Heart right ventricle (tissue), 16 donors: Measurements from ENCODE around the gene NBEA. TPM values are rescaled to one million over a fixed set of nuclear protein-coding genes. Genes with fewer than 3 reads are reported as not detected.

Experiments
- ATAC-seq, 8 donors: fragments of 200-7000 bp; cut with Tn5 transposase; one replicate each; pipeline ENCODE4 v1.9.1; 2020; ENCODE audit warnings: mild to moderate bottlenecking in 8 of 8, moderate library complexity in 8 of 8, moderate number of reproducible peaks in 1 of 8
- DNase-seq, 2 donors: peaks; one replicate each; pipeline ENCODE4 v3.0.0-alpha.2; 2020
- H3K27ac ChIP-seq, 10 donors: fragments of 200-600 bp; sonication (generic) in 2 of 10; one replicate each; pipeline versions ENCODE4 v1.5.0 to v1.8.0; 2020 to 2022; ENCODE audit warnings: mild to moderate bottlenecking in 3 of 10
- H3K27me3 ChIP-seq, 7 donors: fragments of 200-600 bp; one replicate each; pipeline ENCODE4 v1.8.0; 2021 to 2022; ENCODE audit warnings: mild to moderate bottlenecking in 2 of 7
- H3K36me3 ChIP-seq, 9 donors: fragments of 200-600 bp; sonication (generic) in 1 of 9; one replicate each; pipeline versions ENCODE4 v1.5.0 to v1.8.0; 2020 to 2022; ENCODE audit warnings: mild to moderate bottlenecking in 2 of 9
- H3K4me1 ChIP-seq, 9 donors: fragments of 200-600 bp; sonication (generic) in 1 of 9; one replicate each; pipeline versions ENCODE4 v1.5.0 to v1.8.0; 2020 to 2022; ENCODE audit warnings: mild to moderate bottlenecking in 4 of 9
- H3K4me3 ChIP-seq, 10 donors: fragments of 200-600 bp; sonication (generic) in 2 of 10; one replicate each; pipeline versions ENCODE4 v1.5.0 to v1.8.0; 2020 to 2022; ENCODE audit warnings: mild to moderate bottlenecking in 7 of 10, moderate library complexity in 2 of 10
- H3K9me3 ChIP-seq, 11 donors: fragments of 200-600 bp in 10 of 11; sonication (generic) in 2 of 11; one replicate each; pipeline versions ENCODE4 v1.5.0 to v1.8.0; 2013 to 2022; ENCODE audit warnings: mild to moderate bottlenecking in 2 of 11, control low read depth in 1 of 11, moderate library complexity in 1 of 11
- CTCF ChIP-seq, 9 donors: fragments of 200-600 bp; sonication (generic) in 2 of 9; IDR thresholded peaks; one replicate each; pipeline versions ENCODE4 v1.5.0 to v1.8.0; 2021 to 2022; ENCODE audit warnings: antibody characterized with exemption in 9 of 9, mild to moderate bottlenecking in 5 of 9, moderate library complexity in 1 of 9
- WGBS, 2 donors: extraction: QIAGEN DNeasy Blood & Tissue Kit; methylation state at CpG; one replicate each; pipeline ENCODE4 v1.1.7; 2013; ENCODE audit warnings: inconsistent platforms in 1 of 2; 5-methylcytosine and 5-hydroxymethylcytosine counted together
- intact Hi-C, 10 donors: fragments of 100-400 bp; cut with DNase I; formaldehyde crosslinking; loops; one replicate each; pipeline versions ENCODE4 v1.11.1 to v1.14.2; 2022
- polyA plus RNA-seq, 2 donors: library from polyadenylated mRNA; stranded (reverse); fragments of 200-250 nt; gene quantifications; one replicate each; pipeline ENCODE4 v1.2.3, GENCODE V29; 2013
- total RNA-seq, 10 donors: library from RNA; stranded (reverse); fragmentation: NEBNext Ultra II Directional in 3 of 10; extraction: Animal tissue kit (Norgen Biotek cat#: 25700) in 3 of 10; gene quantifications; one replicate each; pipeline versions ENCODE4 v1.2.1 to v1.2.4, GENCODE V29; 2021 to 2023
- donor health status: Arrhythmogenic right ventricular cardiomyopathy.
- donor health status: ischemic (EF 13 %, LVEDD 7.1; RV severe dilation, severe dysfunction).
- donor health status: healthy with polysubstance abuse.
- donor health status: DM: no; HTN: yes; CAD: no.
- donor health status: DM: no; HTN: no; CAD: no.
- donor health status: ischemic (EF 25% LVEDD 6.9; RV normal size, moderate dysfunction).
- donor health status: ischemic (EF 25% LVEDD 5.7; RV mildly dilated, moderate dysfunction).
- donor health status: healthy.
- donor health status: DM: yes; HTN: yes; CAD: no.
- donor health status: Ischemic cardiomyopathy.
- donor health status: ischemic (EF 35%, LVEDD 5.7; RV mildly dilated, moderate dysfunction).
- donor health status: nonischemic (EF 11% LVEDD 7.7; RV severe dilation, severe dysfunction).
- donor health status: DM: yes; HTN: yes; CAD: no.
- donor health status: PGD.
- donor health status: ischemic (EF 29% LVEDD 5.4; RV normal size, mild dysfunction).
- donor health status: nonischemic (EF 23%, LVEDD 6.1; RV moderate dilation, normal function).

Gene NBEA
- total and polyA plus RNA-seq, 12 donors: 4.3 to 30.6 (median 24.5) TPM

GRCh38 chr13:34942732-34943435 is 814 bp downstream of the NBEA start:
- peak in 7 of 8 donors; percentile 69 to 81 (median 76) for ATAC-seq
- H3K4me3 ChIP-seq: peak overlapping the region; percentile 79 to 96 (median 86)
- peak; percentile 21 to 26 for DNase-seq
- H3K27me3 ChIP-seq: peaks cover 0 to 23% (median 0%) of the 10 kb centered on the region in 7 donors
- H3K27ac ChIP-seq: peak overlapping the region; percentile 54 to 85 (median 78)
- peaks cover 0 to 34% (median 25%) of the 10 kb centered on the region in 9 donors for H3K4me1 ChIP-seq
- TF ChIP-seq CTCF (IDR thresholded peaks at IDR 0.05): peak in 2 of 9 donors; percentile 10 to 11
- intact Hi-C loops: loop anchor here in 5 of 10 donors (5.0 to 10.0 kb wide), 5 partner anchors 61 to 598 kb away; no protein-coding TSS in a partner anchor
- 1 to 2% methylated on average over 52 to 62 of the region's 62 CpGs for WGBS, 2 donors
- H3K9me3 ChIP-seq: no peaks in the 10 kb centered on the region
- H3K36me3 ChIP-seq: no peaks in the 10 kb centered on the region

DNA sequence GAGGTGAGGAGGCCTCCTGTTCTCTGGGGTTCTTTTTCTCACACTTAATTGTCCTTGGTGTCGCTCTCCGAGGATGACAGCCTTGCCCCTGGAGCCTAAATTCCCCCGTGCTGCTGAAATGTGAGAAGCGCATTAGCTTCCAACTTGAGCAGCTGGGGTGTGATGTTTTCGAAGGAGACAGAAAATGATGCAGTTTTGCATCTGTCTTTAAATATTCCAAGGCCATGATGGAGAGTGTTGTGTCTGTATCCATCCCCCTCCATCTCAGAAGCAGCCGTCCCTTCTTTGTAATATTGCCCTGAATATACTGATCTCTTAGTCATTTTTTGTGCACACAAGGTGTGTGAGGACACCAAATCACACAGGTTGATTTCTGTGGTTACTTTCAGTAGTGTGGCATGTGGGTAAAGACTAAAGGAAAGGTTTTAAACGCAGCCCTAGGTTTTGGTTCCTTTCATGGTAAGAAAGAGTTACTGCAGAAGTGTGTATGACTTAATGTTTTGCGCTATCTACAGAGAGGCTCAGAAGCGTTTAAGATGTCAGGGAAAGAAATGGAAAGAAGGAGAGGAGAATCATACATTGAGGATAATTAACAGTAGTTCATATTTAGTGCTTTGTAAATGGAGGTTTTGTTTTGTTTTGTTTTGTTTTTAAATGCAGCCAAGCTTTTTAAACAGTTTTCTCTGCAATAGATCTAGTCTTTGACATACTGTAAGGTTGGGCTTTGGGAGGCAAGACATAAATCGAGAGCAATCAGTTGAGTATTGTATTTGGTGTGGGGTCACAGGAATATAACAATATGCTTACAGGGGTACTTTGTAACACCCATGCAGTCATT is 1.6 kb downstream of the NBEA start:
- ATAC-seq (no peak), DNase-seq (no peak)
- H3K9me3 ChIP-seq: no peaks in the 10 kb centered on the region
- intact Hi-C loops: loop anchor here in 5 of 10 donors (5.0 to 10.0 kb wide), 5 partner anchors 61 to 599 kb away; no protein-coding TSS in a partner anchor
- no peaks in the 10 kb centered on the region for H3K36me3 ChIP-seq
- peak overlapping the region in 5 of 10 donors; percentile 75 to 85 (median 82) for H3K27ac ChIP-seq
- H3K27me3 ChIP-seq: peaks cover 0 to 23% (median 0%) of the 10 kb centered on the region in 7 donors
- H3K4me1 ChIP-seq: peaks cover 0 to 34% (median 26%) of the 10 kb centered on the region in 9 donors
- H3K4me3 ChIP-seq: peak overlapping the region; percentile 79 to 96 (median 86)
- peak in 1 of 9 donors; percentile 2 for TF ChIP-seq CTCF (IDR thresholded peaks at IDR 0.05)
- WGBS, 2 donors: 18 to 27% methylated on average over 10 of the region's 10 CpGs

DNA sequence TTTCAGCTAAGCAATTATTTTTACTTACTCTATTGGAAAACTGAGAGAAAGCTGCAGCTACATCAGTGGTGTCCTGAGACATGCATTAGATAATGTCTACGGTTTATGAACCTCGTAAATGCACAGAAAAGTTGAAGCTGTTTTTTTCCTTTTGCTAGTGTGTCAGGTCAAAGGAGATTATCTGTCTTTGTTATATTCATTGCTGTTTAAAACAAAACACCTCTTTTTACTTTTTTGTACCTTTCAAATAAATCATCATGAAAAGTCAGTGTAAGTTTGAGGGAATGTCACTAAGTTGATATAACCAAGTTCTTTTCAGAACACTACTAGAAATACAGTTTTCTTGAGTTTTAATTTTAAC is 2.2 kb downstream of the NBEA start:
- Histone ChIP-seq H3K9me3 (no peaks in the 10 kb centered on the region), H3K4me1 (peaks cover 0 to 37% (median 26%) of the 10 kb centered on the region in 9 donors), H3K27me3 (peaks cover 0 to 23% (median 0%) of the 10 kb centered on the region in 7 donors), H3K27ac (no peak overlapping the region), H3K36me3 (no peaks in the 10 kb centered on the region), H3K4me3 (peak overlapping the region in 7 of 10 donors; percentile 80 to 96 (median 84))
- DNase-seq (no peak), ATAC-seq (no peak)
- no peak for TF ChIP-seq CTCF (IDR thresholded peaks at IDR 0.05)
- WGBS, 2 donors: 84 to 85% methylated on average over 2 of the region's 2 CpGs
- intact Hi-C loops: loop anchor here in 5 of 10 donors (5.0 to 10.0 kb wide), 5 partner anchors 62 to 599 kb away; no protein-coding TSS in a partner anchor

DNA sequence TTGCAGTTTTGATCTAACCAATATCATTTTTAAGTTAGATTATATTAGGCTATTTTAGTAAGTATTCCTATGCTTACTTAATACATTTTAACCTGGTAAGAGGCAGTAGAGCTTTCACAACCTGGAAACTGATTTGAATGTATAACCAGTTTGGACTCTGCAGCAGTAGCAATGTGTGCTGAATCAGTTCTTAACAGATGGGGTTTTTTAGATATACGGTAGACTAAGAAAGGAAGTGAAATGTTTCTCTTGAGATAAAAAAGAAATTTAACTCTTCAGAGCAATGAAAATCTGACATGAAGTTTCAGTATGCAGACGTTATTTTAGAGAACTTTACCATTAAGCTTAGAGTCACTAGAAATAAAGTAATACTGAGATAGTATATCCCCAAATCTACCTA is 2.7 kb downstream of the NBEA start:
- Histone ChIP-seq H3K4me1 (peaks cover 0 to 37% (median 26%) of the 10 kb centered on the region in 9 donors), H3K27me3 (peaks cover 0 to 23% (median 0%) of the 10 kb centered on the region in 7 donors), H3K36me3 (no peaks in the 10 kb centered on the region), H3K9me3 (no peaks in the 10 kb centered on the region), H3K27ac (no peak overlapping the region), H3K4me3 (peak overlapping the region in 3 of 10 donors; percentile 84 to 95 (median 88))
- WGBS, 2 donors: 26 to 32% methylated on average over 2 of the region's 2 CpGs
- DNase-seq: no peak
- intact Hi-C loops: loop anchor here in 5 of 10 donors (5.0 to 10.0 kb wide), 5 partner anchors 62 to 600 kb away; no protein-coding TSS in a partner anchor
- no peak for ATAC-seq
- TF ChIP-seq CTCF (IDR thresholded peaks at IDR 0.05): no peak
